ENCODE data around the gene AURKAIP1. TPM values are rescaled to one million over a fixed set of nuclear protein-coding genes. Genes with fewer than 3 reads are reported as not detected.
"Not testable (repeated sequence)": the region's sequence is repeated elsewhere in the genome, so short reads cannot be mapped to it uniquely, and the experiment has no call there.

The AURKAIP1 gene
- polyA plus RNA-seq, 3 donors, result 78.1 to 110 (median 93.9) TPM

- DNase-seq, result not testable (repeated sequence)
Observed at GRCh38 chr1:1417825-1418463, 42.9 kb upstream of the AURKAIP1 start.

- DNase-seq, result not testable (repeated sequence)
Observed at GRCh38 chr1:1417396-1417795, 42.4 kb upstream of the AURKAIP1 start.

- DNase-seq, result no peak
Observed at GRCh38 chr1:1415751-1416150, 40.7 kb upstream of the AURKAIP1 start.

- not testable (repeated sequence) for DNase-seq
Observed at GRCh38 chr1:1412311-1412902, 37.4 kb upstream of the AURKAIP1 start.

- no peak for DNase-seq
Observed at GRCh38 chr1:1411626-1412025, 36.6 kb upstream of the AURKAIP1 start.

GRCh38 chr1:1410238-1410637 is 35.2 kb upstream of the AURKAIP1 start:
- DNase-seq, result not testable (repeated sequence)

GRCh38 chr1:1407636-1408318 is 32.8 kb upstream of the AURKAIP1 start:
- no peak for DNase-seq

GRCh38 chr1:1406821-1407635 is 32.0 kb upstream of the AURKAIP1 start, which contains the start of gene MRPL20:
TSS of gene MRPL20 (minus strand) at chr1:1407293. CDS start at chr1:1407217, 76 bp downstream.
- peak; percentile 92 for DNase-seq

- no peak for DNase-seq
Observed at GRCh38 chr1:1406101-1406820, 31.3 kb upstream of the AURKAIP1 start.

GRCh38 chr1:1403653-1404052 is 28.6 kb upstream of the AURKAIP1 start:
- no peak for DNase-seq

- not testable (repeated sequence) for DNase-seq
Observed at GRCh38 chr1:1402901-1403392, 27.9 kb upstream of the AURKAIP1 start.

- no peak for DNase-seq
Observed at GRCh38 chr1:1402072-1402900, 27.3 kb upstream of the AURKAIP1 start.

GRCh38 chr1:1401457-1402010 is 26.5 kb upstream of the AURKAIP1 start:
- no peak for DNase-seq

- no peak for DNase-seq
Observed at GRCh38 chr1:1400576-1401456, 25.8 kb upstream of the AURKAIP1 start.

GRCh38 chr1:1399872-1400575 is 25.0 kb upstream of the AURKAIP1 start:
- DNase-seq, result no peak

- peak; percentile 98 for DNase-seq
Observed at GRCh38 chr1:1399187-1399871, 24.3 kb upstream of the AURKAIP1 start, which contains the start of gene CCNL2. TSS of gene CCNL2 (minus strand) at chr1:1399335. CDS start at chr1:1399306, 29 bp downstream.

- no peak for DNase-seq
Observed at GRCh38 chr1:1398677-1399186, 23.7 kb upstream of the AURKAIP1 start.

All from renal pelvis (tissue), 4 donors.